Calu3 (cell line): ENCODE results near the gene NR5A2. TPM values are rescaled to one million over a fixed set of nuclear protein-coding genes. Genes with fewer than 3 reads are reported as not detected.

ENCODE experiments used
- BruUV-seq: library from RNA; stranded (reverse); fragments of 400-500 nt; replicated peaks from 2 replicates; lab custom pipeline; 2021; lab: Mats Ljungman, UMichigan
- CTCF ChIA-PET: fragments of 300-600 bp; sonication (Branson Sonifier 250); formaldehyde crosslinking; loops from one replicate; lab custom pipeline; 2022; ENCODE audit warnings: antibody characterized with exemption; lab: Charles Lee
- DNase-seq: peaks from one replicate; pipeline ENCODE4 v3.0.0; 2022
- H3K27ac Mint-ChIP-seq: one replicate; pipeline ENCODE4 v1.8.0; 2022; ENCODE audit warnings: mixed read lengths; ENCODE audit not compliant: unreplicated experiment
- H3K27me3 Mint-ChIP-seq: one replicate; pipeline ENCODE4 v1.8.0; 2022; ENCODE audit warnings: mixed read lengths; ENCODE audit not compliant: unreplicated experiment
- H3K36me3 Mint-ChIP-seq: one replicate; pipeline ENCODE4 v1.8.0; 2022; ENCODE audit warnings: mild to moderate bottlenecking, moderate library complexity, mixed read lengths; ENCODE audit not compliant: insufficient read depth, unreplicated experiment
- H3K4me1 Mint-ChIP-seq: one replicate; pipeline ENCODE4 v1.8.0; 2022; ENCODE audit warnings: mild to moderate bottlenecking, low read depth, mixed read lengths; ENCODE audit not compliant: unreplicated experiment
- H3K4me3 Mint-ChIP-seq: one replicate; pipeline ENCODE4 v1.8.0; 2022; ENCODE audit warnings: mild to moderate bottlenecking, low read depth, moderate library complexity, mixed read lengths; ENCODE audit not compliant: unreplicated experiment
- H3K9me3 Mint-ChIP-seq: one replicate; pipeline ENCODE4 v1.8.0; 2022; ENCODE audit warnings: low read depth, mixed read lengths; ENCODE audit not compliant: unreplicated experiment
- intact Hi-C: fragments of 100-400 bp; cut with micrococcal nuclease; formaldehyde crosslinking; loops from one replicate; pipeline ENCODE4 v1.10.0; 2022; ENCODE audit not compliant: unreplicated experiment
- total RNA-seq: library from RNA; stranded (reverse); gene quantifications from 2 replicates; pipeline ENCODE4 v1.2.3, GENCODE V29; 2022
- TF ChIP-seq, protein P1 (sequence below): fragments of 200-600 bp; IDR thresholded peaks from one replicate; pipeline ENCODE4 v1.8.0; 2022; ENCODE audit warnings: antibody characterized with exemption; ENCODE audit not compliant: unreplicated experiment

The NR5A2 gene
- total RNA-seq, 1 experiment from 2014 or later, result 6.9 TPM

- no peak overlapping the region for H3K27ac Mint-ChIP-seq
- intact Hi-C loops, result no loop called here
- BruUV-seq, result no TSS peak
- TF ChIP-seq, protein P1, sequence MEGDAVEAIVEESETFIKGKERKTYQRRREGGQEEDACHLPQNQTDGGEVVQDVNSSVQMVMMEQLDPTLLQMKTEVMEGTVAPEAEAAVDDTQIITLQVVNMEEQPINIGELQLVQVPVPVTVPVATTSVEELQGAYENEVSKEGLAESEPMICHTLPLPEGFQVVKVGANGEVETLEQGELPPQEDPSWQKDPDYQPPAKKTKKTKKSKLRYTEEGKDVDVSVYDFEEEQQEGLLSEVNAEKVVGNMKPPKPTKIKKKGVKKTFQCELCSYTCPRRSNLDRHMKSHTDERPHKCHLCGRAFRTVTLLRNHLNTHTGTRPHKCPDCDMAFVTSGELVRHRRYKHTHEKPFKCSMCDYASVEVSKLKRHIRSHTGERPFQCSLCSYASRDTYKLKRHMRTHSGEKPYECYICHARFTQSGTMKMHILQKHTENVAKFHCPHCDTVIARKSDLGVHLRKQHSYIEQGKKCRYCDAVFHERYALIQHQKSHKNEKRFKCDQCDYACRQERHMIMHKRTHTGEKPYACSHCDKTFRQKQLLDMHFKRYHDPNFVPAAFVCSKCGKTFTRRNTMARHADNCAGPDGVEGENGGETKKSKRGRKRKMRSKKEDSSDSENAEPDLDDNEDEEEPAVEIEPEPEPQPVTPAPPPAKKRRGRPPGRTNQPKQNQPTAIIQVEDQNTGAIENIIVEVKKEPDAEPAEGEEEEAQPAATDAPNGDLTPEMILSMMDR, result no peak
- no peak overlapping the region for H3K4me3 Mint-ChIP-seq
- peaks cover 9% of the 10 kb centered on the region for H3K4me1 Mint-ChIP-seq
- peaks cover 8% of the 10 kb centered on the region for H3K9me3 Mint-ChIP-seq
- DNase-seq, result no peak
- H3K36me3 Mint-ChIP-seq, result no peaks in the 10 kb centered on the region
- CTCF ChIA-PET, result no interaction called here
- no peaks in the 10 kb centered on the region for H3K27me3 Mint-ChIP-seq
These were observed 178.8 kb downstream of the NR5A2 start for GRCh38 chr1:200206340-200206739.

GRCh38 chr1:200206761-200207160, 179.3 kb downstream of the NR5A2 start:
- TF ChIP-seq, protein P1, result no peak
- DNase-seq, result no peak
- no peaks in the 10 kb centered on the region for H3K36me3 Mint-ChIP-seq
- no peak overlapping the region for H3K27ac Mint-ChIP-seq
- intact Hi-C loops, result no loop called here
- H3K9me3 Mint-ChIP-seq, result peaks cover 8% of the 10 kb centered on the region
- H3K27me3 Mint-ChIP-seq, result no peaks in the 10 kb centered on the region
- no peak overlapping the region for H3K4me3 Mint-ChIP-seq
- H3K4me1 Mint-ChIP-seq, result peaks cover 9% of the 10 kb centered on the region
- CTCF ChIA-PET, result no interaction called here
- no TSS peak for BruUV-seq

DNA sequence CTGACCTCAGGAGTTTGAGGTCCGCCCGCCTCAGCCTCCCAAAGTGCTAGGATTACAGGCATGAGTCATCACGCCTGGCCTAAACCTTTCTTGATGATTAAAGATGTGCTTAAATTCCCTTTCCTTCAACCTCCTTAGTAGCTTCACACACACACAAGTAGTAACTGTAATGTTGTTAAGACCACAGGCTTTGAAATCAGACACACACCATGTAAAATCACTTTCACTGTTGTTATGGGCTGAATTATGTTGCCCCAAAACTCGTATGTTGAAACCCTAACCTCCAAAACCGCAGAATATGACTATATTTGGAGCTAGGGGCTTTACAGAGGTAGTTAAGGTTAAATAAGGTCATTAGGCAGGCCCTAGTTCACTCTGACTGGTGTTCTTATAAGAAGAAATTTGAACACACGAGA, 180.2 kb downstream of the NR5A2 start:
- Mint-ChIP-seq H3K27me3 (no peaks in the 10 kb centered on the region), H3K9me3 (peaks cover 5% of the 10 kb centered on the region), H3K27ac (no peak overlapping the region), H3K4me3 (no peak overlapping the region), H3K4me1 (peaks cover 9% of the 10 kb centered on the region), H3K36me3 (no peaks in the 10 kb centered on the region)
- CTCF ChIA-PET, result no interaction called here
- intact Hi-C loops, result no loop called here
- no peak for DNase-seq
- no TSS peak for BruUV-seq
- TF ChIP-seq, protein P1, result no peak

DNA sequence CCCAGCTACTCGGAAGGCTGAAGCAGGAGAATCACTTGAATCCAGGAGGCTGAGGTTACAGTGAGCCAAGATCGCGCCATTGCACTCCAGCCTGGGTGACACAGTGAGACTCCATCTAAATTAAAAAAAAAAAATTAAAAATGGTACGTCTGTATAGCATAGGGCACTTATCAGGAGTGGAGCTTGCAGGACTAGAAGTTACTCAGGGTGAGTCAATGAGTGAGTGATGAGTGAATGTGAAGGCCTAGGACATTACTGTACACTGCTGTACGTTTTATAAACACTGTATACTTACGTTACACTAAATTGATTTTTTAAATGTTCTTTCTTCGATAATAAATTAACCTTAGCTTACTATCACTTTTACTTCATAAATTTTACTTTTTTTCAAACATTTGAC, 183.6 kb downstream of the NR5A2 start:
- no TSS peak for BruUV-seq

More for the DNA sequence above, 183.6 kb downstream of the NR5A2 start:
- H3K4me3 Mint-ChIP-seq, result no peak overlapping the region
- TF ChIP-seq, protein P1, result no peak
- peaks cover 7% of the 10 kb centered on the region for H3K4me1 Mint-ChIP-seq
- no peak overlapping the region for H3K27ac Mint-ChIP-seq
- CTCF ChIA-PET, result no interaction called here
- no peaks in the 10 kb centered on the region for H3K36me3 Mint-ChIP-seq
- no peaks in the 10 kb centered on the region for H3K9me3 Mint-ChIP-seq
- no peaks in the 10 kb centered on the region for H3K27me3 Mint-ChIP-seq
- intact Hi-C loops, result no loop called here
- no peak for DNase-seq
